GM12874 (cell line): ENCODE results near the gene PRSS3.

Source experiments
- CTCF ChIP-seq: IDR thresholded peaks from 2 replicates; pipeline ENCODE4 v1.5.1; 2011; ENCODE audit warnings: low read depth, mild to moderate bottlenecking, control low read depth, low read length, moderate library complexity; ENCODE audit not compliant: insufficient read depth

The PRSS3 gene

GRCh38 chr9:33843312-33843961 is 48.1 kb downstream of the PRSS3 start:
- no peak for TF ChIP-seq CTCF

DNA sequence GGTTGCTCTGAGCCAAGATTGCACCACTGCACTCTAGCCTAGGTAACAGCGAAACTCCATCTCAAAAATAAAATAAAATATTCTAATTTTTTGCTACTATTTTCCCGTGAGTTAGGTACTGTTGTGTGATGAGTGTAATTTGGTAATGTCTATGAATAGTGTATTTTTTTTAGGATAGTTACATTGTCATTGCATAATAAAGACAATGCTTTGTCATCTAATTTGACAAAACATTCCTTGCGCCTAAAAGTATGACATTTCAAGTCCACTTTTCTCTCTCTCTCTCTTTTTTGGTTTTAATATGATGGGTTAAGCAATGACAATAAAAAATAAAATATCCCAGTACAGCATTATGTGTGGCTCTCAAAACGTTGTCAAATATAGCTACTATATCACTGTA is 50.9 kb downstream of the PRSS3 start:
- no peak for TF ChIP-seq CTCF
